Testis (tissue), 3 donors: ENCODE measurements around the gene ZNF732. TPM values are rescaled to one million over a fixed set of nuclear protein-coding genes. Genes with fewer than 3 reads are reported as not detected.

Experiments used
- DNase-seq: peaks from one replicate; pipeline ENCODE4 v3.0.0-alpha.2; 2019
- H3K27ac ChIP-seq, 2 donors: fragments of 200-600 bp; sonication (generic); one replicate each; pipeline ENCODE4 v1.5.1; 2019
- H3K27me3 ChIP-seq: fragments of 200-600 bp; sonication (generic); one replicate; pipeline ENCODE4 v1.5.1; 2019
- H3K36me3 ChIP-seq: fragments of 200-600 bp; sonication (generic); one replicate; pipeline ENCODE4 v1.5.1; 2017; ENCODE audit warnings: low read depth; ENCODE audit errors: missing control alignments
- H3K4me1 ChIP-seq: fragments of 200-600 bp; sonication (generic); one replicate; pipeline ENCODE4 v1.5.1; 2019
- H3K4me3 ChIP-seq, 2 donors: fragments of 200-600 bp; sonication (generic); one replicate each; pipeline ENCODE4 v1.5.1; 2017 to 2019
- H3K9me3 ChIP-seq: fragments of 200-600 bp; sonication (generic); one replicate; pipeline ENCODE4 v1.5.1; 2017
- POLR2A ChIP-seq: fragments of 450-650 bp; IDR thresholded peaks from one replicate; pipeline ENCODE4 v1.6.1; 2017; ENCODE audit warnings: antibody characterized with exemption, mild to moderate bottlenecking, moderate library complexity
- WGBS, 2 donors: methylation state at CpG; one replicate each; pipeline ENCODE4 v1.1.5; 2018; 5-methylcytosine and 5-hydroxymethylcytosine counted together
- intact Hi-C: fragments of 100-400 bp; cut with DNase I; formaldehyde crosslinking; loops from one replicate; pipeline ENCODE4 v1.15.1; 2023; ENCODE audit warnings: low total_unique reads
- microRNA counts, 2 donors: library from miRNA; unstranded; fragments of <30 nt; microRNA quantifications; one replicate each; lab custom pipeline; 2016
- microRNA-seq, 2 donors: library from miRNA; unstranded; fragments of <30 nt; microRNA quantifications; one replicate each; pipeline ENCODE4, GENCODE V29; 2016; ENCODE audit warnings: borderline number of aligned reads in 2 of 2, borderline replicate concordance in 1 of 2
- polyA plus RNA-seq: library from polyadenylated mRNA; stranded (reverse); fragments of 350-450 nt; fragmentation: Illumina TruSeq; extraction: RNeasy Lipid Tissue Mini Kit (QIAGEN cat#74804); gene quantifications from one replicate; pipeline ENCODE4 v1.2.3, GENCODE V29; 2014; ENCODE audit warnings: low read depth, low replicate concordance; ENCODE audit not compliant: insufficient read depth
- small RNA-seq, 2 donors: library from RNA; depleted of rRNA; stranded (forward); fragments of <200 nt; gene quantifications; one replicate each; pipeline ENCODE3, GENCODE V24; 2016
- total RNA-seq, 2 donors: library from RNA; depleted of rRNA; stranded (reverse); fragments of >200 nt; gene quantifications; one replicate each; pipeline ENCODE4 v1.2.3, GENCODE V29; 2016
- TF ChIP-seq, protein P1 (sequence below), 3 experiments: fragments of 450-650 bp in 2 of 3; fragments of 200-600 bp in 1 of 3; sonication (generic) in 1 of 3; IDR thresholded peaks; one replicate each; pipeline ENCODE4 v1.5.1; 2016 to 2019; ENCODE audit warnings: antibody characterized with exemption in 3 of 3, mild to moderate bottlenecking in 2 of 3, moderate library complexity in 1 of 3

ZNF732 gene
- total and polyA plus RNA-seq, 3 donors from 2014 or later: 1.2 to 6.5 (median 5.2) TPM

DNA sequence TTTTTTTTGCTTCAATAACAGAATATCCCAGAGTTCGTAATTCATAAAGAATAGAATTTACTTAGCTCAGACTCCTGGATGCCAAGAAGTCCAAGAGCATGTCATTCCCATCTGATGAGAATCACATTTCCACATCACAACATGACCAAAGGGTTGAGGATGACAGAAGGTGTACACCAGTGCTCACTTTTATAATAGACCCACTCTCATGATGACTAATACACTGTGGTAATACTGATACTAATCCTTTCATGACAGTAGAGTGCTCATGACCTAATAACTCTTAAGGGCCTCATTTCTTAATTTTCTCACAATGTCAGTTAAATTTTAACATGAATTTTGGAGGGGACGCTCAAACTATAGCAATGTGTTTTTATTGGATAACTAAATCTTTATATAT, 69.2 kb downstream of the ZNF732 start:
- intact Hi-C loops: no loop called here
- Histone ChIP-seq H3K36me3 (no peaks in the 10 kb centered on the region), H3K27me3 (no peaks in the 10 kb centered on the region), H3K4me1 (no peaks in the 10 kb centered on the region), H3K27ac (no peak overlapping the region), H3K9me3 (no peaks in the 10 kb centered on the region), H3K4me3 (no peak overlapping the region)
- TF ChIP-seq POLR2A: no peak
- TF ChIP-seq, protein P1, sequence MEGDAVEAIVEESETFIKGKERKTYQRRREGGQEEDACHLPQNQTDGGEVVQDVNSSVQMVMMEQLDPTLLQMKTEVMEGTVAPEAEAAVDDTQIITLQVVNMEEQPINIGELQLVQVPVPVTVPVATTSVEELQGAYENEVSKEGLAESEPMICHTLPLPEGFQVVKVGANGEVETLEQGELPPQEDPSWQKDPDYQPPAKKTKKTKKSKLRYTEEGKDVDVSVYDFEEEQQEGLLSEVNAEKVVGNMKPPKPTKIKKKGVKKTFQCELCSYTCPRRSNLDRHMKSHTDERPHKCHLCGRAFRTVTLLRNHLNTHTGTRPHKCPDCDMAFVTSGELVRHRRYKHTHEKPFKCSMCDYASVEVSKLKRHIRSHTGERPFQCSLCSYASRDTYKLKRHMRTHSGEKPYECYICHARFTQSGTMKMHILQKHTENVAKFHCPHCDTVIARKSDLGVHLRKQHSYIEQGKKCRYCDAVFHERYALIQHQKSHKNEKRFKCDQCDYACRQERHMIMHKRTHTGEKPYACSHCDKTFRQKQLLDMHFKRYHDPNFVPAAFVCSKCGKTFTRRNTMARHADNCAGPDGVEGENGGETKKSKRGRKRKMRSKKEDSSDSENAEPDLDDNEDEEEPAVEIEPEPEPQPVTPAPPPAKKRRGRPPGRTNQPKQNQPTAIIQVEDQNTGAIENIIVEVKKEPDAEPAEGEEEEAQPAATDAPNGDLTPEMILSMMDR (IDR thresholded peaks at IDR 0.05): no peak
- 97% methylated on average over 2 of the region's 2 CpGs for WGBS, 2 donors
- no peak for DNase-seq

- Histone ChIP-seq H3K36me3 (no peaks in the 10 kb centered on the region), H3K4me3 (no peak overlapping the region), H3K27ac (no peak overlapping the region), H3K9me3 (no peaks in the 10 kb centered on the region), H3K4me1 (no peaks in the 10 kb centered on the region), H3K27me3 (no peaks in the 10 kb centered on the region)
- intact Hi-C loops: no loop called here
- DNase-seq: no peak
- TF ChIP-seq, protein P1 (IDR thresholded peaks at IDR 0.05): no peak
- TF ChIP-seq POLR2A: no peak
- 76 to 85% methylated on average over 1 of the region's 1 CpG for WGBS, 2 donors
These were observed 71.1 kb downstream of the ZNF732 start for GRCh38 chr4:234178-234577.

GRCh38 chr4:223913-224497, 81.3 kb downstream of the ZNF732 start:
- no peaks in the 10 kb centered on the region for H3K36me3 ChIP-seq
- TF ChIP-seq, protein P1 (IDR thresholded peaks at IDR 0.05): no peak
- no peak for TF ChIP-seq POLR2A
- DNase-seq: no peak
- intact Hi-C loops: no loop called here
- H3K9me3 ChIP-seq: no peaks in the 10 kb centered on the region
- H3K27me3 ChIP-seq: no peaks in the 10 kb centered on the region
- no peaks in the 10 kb centered on the region for H3K4me1 ChIP-seq
- no peak overlapping the region for H3K27ac ChIP-seq
- 100% methylated on average over 1 of the region's 1 CpG for WGBS, 2 donors
- no peak overlapping the region for H3K4me3 ChIP-seq

MicroRNAs encoded within 50 kb of the gene (microRNA counts, 767-probe panel; counts per million panel counts)
- 0 to 152 counts per million in 2 donors for microRNA hsa-miR-571 (lab: Ali Mortazavi, UCI)

Small RNA genes lying within 50 kb of the gene (microRNA-seq; reads per million reads assigned to microRNA genes)
- 0 reads per million in 2 donors for gene MIR571

Small RNA genes lying within 50 kb of the gene (small RNA-seq; reads per million reads assigned to genes)
- gene AC079140.2: 0 reads per million in 2 donors
- gene MIR571: 0 reads per million in 2 donors

Other genes starting within 250 kb of the ZNF732 start
- gene ZNF718, start 181.0 kb downstream of the ZNF732 start, total RNA-seq: 10 to 100 TPM; 17.8 to 28.9 TPM
- gene ZNF718, start 181.0 kb downstream of the ZNF732 start, polyA plus RNA-seq: 6.8 TPM
- gene ZNF141, start 32.3 kb upstream of the ZNF732 start, total RNA-seq: 10 to 100 TPM; 30.0 to 30.6 TPM
- 5.9 TPM for gene ZNF141, start 32.3 kb upstream of the ZNF732 start, polyA plus RNA-seq
- 10 to 100 TPM; 44.2 to 60.7 TPM for gene ZNF721, start 193.7 kb upstream of the ZNF732 start, total RNA-seq
- gene ZNF721, start 193.7 kb upstream of the ZNF732 start, polyA plus RNA-seq: 14.1 TPM
- 10 to 100 TPM; 86.9 to 93.4 TPM for gene PIGG, start 193.7 kb upstream of the ZNF732 start, total RNA-seq
- 49.8 TPM for gene PIGG, start 193.7 kb upstream of the ZNF732 start, polyA plus RNA-seq